Measurements from ENCODE around the gene CD151. TPM values are rescaled to one million over a fixed set of nuclear protein-coding genes. Genes with fewer than 3 reads are reported as not detected.

CD151 gene
- total RNA-seq, result 37.6 TPM

GRCh38 chr11:832529-833113 lies at the start of gene CD151:
Gene CD151 (plus strand): TSS chr11:832952. CDS start chr11:836070, 3,118 bp downstream.

GRCh38 chr11:789943-790342 lies 42.8 kb upstream of the CD151 start, which contains the start of gene CEND1:
Gene CEND1 (minus strand): TSS chr11:790090. CDS start chr11:788576, 1,514 bp downstream.

DNA sequence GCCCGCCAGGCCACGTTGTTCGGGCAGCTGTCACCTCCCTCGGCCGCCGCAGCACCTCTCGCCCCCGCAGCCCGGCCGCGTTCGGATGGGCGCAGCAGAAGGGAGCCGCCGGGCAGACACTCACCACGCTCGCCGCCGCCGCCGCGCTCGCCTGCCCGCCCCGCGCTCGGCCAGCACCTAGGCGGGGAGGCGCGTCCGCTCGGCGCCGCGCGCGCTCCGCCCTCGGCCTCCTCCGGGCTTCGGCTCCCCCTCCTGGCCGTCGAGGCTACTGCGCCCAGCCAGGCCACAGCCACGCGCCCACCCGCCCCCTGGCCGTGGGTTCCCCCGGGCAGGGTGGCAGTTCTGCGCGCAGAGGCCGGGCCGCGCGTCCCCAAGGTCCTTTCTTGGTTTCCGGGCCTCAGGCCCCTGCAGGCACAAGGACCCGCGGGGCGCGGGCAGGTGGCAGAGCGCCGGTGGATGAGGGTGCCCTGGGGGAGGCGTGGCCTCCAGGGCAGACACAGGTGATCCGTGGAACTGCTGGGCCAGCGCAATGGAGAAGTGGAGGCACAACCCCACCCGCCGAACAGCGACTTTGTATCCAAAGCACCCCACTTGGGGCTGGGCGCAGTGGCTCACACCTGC lies 34.5 kb upstream of the CD151 start, which contains the start of gene SLC25A22:
Gene SLC25A22 (minus strand): TSS at position 189 of the 621 bp plus-strand sequence. CDS start 3,275 bp downstream, outside the sequence.

DNA sequence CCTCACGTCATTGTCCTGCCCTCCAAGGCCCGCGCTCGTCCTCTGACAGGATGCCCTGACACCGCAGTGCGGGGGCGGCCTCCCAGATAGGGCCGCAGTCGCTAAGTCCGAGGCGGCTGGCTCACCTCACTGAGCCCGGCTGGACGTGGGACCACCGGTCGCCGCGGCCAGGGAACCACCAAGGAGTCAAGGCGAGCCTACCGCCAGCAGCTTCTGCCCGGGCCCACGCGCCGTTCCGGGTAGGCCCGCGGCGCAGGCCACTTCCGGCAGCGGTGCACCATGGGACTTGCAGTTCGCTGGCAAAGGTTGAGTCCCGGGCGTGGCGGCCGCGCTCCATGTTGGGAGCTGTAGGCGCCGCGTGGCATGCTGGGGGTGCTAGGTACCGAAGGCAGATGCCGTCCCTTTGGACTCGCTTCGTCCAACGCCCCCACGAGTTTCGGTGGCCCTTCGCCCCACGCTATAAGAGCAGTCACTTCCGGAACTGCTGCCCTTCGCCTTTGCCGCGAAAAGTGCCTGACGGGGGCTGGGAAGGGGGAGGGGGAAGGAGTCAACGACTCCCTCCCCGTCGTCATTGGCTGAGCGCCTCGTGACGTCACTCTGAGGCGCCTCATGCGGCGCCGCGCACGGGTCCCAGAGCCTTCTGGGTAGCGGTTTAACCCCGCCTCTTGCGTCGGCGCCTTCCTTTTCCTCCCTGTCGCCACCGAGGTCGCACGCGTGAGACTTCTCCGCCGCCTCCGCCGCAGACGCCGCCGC lies 23.3 kb upstream of the CD151 start, which contains the start of gene RPLP2:
Gene RPLP2 (plus strand): TSS at position 681 of the 753 bp plus-strand sequence. CDS start 268 bp downstream, outside the sequence.

DNA sequence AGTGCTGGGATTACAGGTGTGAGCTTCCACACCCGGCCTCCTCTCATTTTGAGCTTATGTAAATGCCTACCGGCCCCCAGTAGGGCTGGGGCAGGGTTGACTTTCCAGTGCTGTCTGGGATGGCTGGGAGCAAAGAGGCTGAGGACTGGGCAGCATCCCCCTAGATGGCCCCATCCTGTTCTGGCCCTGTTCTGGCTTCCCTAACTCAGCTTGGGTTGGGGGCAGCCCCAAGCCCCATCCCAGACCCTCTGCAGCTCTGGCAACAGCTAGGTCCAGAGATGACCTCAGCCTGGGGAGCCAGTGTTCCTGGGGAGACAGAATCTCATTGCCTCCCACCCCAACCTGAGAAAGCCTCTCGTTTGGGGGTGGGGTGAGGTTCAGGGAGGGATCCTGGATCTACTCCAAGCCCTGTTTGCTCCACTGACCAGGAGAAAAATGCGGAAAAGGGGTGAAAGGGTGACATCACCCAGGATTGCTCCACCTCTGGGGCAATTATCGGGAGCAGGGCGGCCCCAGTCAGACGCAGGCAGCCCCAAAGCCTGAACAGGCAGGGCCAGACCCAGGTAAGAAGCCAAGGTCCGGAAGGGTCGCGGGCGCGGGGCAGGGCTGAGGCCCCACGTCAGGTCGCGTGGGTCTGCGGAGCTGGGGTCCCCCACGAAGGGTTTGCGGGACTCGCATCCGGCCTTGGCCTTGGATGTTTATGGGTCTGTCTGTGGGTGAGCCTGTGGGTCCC lies 14.2 kb upstream of the CD151 start, which contains the start of gene PNPLA2:
Gene PNPLA2 (plus strand): TSS at position 519 of the 733 bp plus-strand sequence. CDS start 805 bp downstream, outside the sequence.

DNA sequence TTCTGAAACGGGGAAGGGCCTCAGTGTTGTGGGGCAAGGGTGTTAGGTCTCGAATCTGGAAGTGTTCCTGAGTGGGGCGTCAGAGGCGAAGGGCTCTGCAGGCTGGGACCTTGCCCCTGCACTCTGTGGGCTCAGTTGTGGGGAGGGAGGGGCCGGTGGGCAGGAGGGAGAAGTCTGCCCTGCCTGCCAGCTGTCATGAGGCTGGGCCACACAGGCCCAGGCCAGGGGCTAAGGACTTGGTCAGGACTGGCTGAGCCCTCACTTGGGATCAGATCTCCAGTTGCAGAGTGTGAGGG lies 4.9 kb upstream of the CD151 start, which contains the start of gene CRACR2B:
Gene CRACR2B (plus strand): TSS at position 23 of the 296 bp plus-strand sequence. CDS start 689 bp downstream, outside the sequence.

DNA sequence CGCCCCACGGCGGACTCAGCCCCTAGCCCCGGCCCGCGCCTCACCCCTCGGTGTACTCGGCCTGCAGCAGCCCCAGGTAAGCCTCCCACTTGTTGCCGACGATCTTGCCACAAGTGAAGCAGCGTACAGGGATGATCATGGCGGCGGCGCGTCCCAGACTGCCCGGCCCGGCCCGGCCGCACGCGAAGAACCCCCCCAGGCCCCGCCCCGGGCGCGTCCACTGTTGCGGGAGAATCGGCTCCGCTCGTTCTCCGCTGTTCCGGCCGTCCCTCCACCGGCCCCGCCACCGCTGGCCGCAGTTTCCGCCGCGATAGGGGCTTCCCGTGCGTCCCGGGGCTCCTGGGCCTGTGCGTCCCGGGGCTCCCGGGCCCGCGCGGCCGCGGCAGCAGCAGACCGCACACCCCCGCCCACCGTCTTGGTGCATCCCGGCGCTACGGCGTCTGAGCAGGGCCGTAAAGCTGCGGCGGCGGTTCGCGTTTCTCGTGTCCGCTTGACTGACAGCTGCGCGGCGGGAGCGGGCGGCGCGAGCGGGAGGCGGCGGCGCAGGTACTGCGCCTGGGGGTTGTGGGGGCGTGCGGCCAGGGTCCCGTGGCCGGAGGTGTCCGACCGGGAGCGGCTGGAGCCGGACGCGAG lies 9.7 kb downstream of the CD151 start, which contains the start of the genes POLR2L and TSPAN4:
Gene POLR2L (minus strand): TSS at position 160 of the 633 bp plus-strand sequence. CDS start 21 bp downstream, at position 139.
Gene TSPAN4 (plus strand): TSS at position 483 of the 633 bp plus-strand sequence. CDS start 7,453 bp downstream, outside the sequence.

Small RNAs within 50 kb of the gene (small RNA-seq; reads per million reads assigned to genes)
- gene SNORA52, result not detected

Other genes with a start within 250 kb of the CD151 start
- gene IRF7, start 217.0 kb upstream of the CD151 start, total RNA-seq, result 3.9 TPM
- gene CDHR5, start 208.0 kb upstream of the CD151 start, total RNA-seq, result 0.23 TPM
- gene SCT, start 205.8 kb upstream of the CD151 start, total RNA-seq, result not detected
- not detected for gene DRD4, start 195.7 kb upstream of the CD151 start, total RNA-seq
- gene DEAF1, start 137.7 kb upstream of the CD151 start, total RNA-seq, result 76.6 TPM
- gene TMEM80, start 137.1 kb upstream of the CD151 start, total RNA-seq, result 12.0 TPM
- 4.2 TPM for gene EPS8L2, start 126.7 kb upstream of the CD151 start, total RNA-seq
- gene TALDO1, start 85.5 kb upstream of the CD151 start, total RNA-seq, result 76.1 TPM
- gene GATD1, start 55.5 kb upstream of the CD151 start, total RNA-seq, result 40.8 TPM
- 19.4 TPM for gene CEND1, start 42.9 kb upstream of the CD151 start, total RNA-seq
- gene SLC25A22, start 34.7 kb upstream of the CD151 start, total RNA-seq, result 24.7 TPM
- 5.5 TPM for gene PIDD1, start 27.7 kb upstream of the CD151 start, total RNA-seq
- gene RPLP2, start 23.0 kb upstream of the CD151 start, total RNA-seq, result 265 TPM
- 6.5 TPM for gene PNPLA2, start 14.0 kb upstream of the CD151 start, total RNA-seq
- 2.8 TPM for gene CRACR2B, start 5.0 kb upstream of the CD151 start, total RNA-seq
- 45.2 TPM for gene POLR2L, start 9.6 kb downstream of the CD151 start, total RNA-seq
- gene TSPAN4, start 9.9 kb downstream of the CD151 start, total RNA-seq, result 28.6 TPM
- gene CHID1, start 77.9 kb downstream of the CD151 start, total RNA-seq, result 37.4 TPM
- gene AP2A2, start 92.9 kb downstream of the CD151 start, total RNA-seq, result 67.4 TPM
- gene MUC6, start 203.8 kb downstream of the CD151 start, total RNA-seq, result not detected
- gene MUC2, start 241.9 kb downstream of the CD151 start, total RNA-seq, result not detected

Data from diencephalon (tissue), 1 donor.